CD4-positive, CD25-positive, alpha-beta regulatory T cell (primary cell): ENCODE results near the gene PRDM16. TPM values are rescaled to one million over a fixed set of nuclear protein-coding genes. Genes with fewer than 3 reads are reported as not detected.

Experiments
- ATAC-seq, 2 donors: fragments of 150-1000 bp; cut with Tn5 transposase; one replicate each; pipeline ENCODE4 v1.10.0; 2021; ENCODE audit warnings: low read depth in 2 of 2, moderate number of reproducible peaks in 2 of 2, moderate library complexity in 1 of 2
- DNase-seq, 3 donors: peaks; one replicate each; pipeline versions ENCODE4 v3.0.0 to v3.0.0-alpha.2; 2012 to 2022; ENCODE audit warnings: mixed read lengths in 1 of 3
- H3K27ac ChIP-seq: one replicate; pipeline ENCODE4 v1.7.0; 2013; ENCODE audit warnings: mild to moderate bottlenecking, low read length; ENCODE audit not compliant: insufficient read depth, poor library complexity, severe bottlenecking
- H3K27me3 ChIP-seq: one replicate; pipeline ENCODE4 v1.7.0; 2013; ENCODE audit warnings: low read length; ENCODE audit not compliant: control insufficient read depth, insufficient read depth
- H3K36me3 ChIP-seq: one replicate; pipeline ENCODE4 v1.7.0; 2013; ENCODE audit warnings: mild to moderate bottlenecking, low read length, moderate library complexity; ENCODE audit not compliant: control insufficient read depth, insufficient read depth
- H3K4me1 ChIP-seq: 2 replicates; pipeline ENCODE4 v1.7.0; 2013; ENCODE audit warnings: mild to moderate bottlenecking, low read length; ENCODE audit not compliant: insufficient read depth, control insufficient read depth, poor library complexity, severe bottlenecking
- H3K4me3 ChIP-seq: one replicate; pipeline ENCODE4 v1.7.0; 2013; ENCODE audit warnings: low read depth, mild to moderate bottlenecking, low read length, moderate library complexity
- H3K9me3 ChIP-seq, 2 experiments: 1 replicate in 1 of 2; 2 replicates in 1 of 2; pipeline ENCODE4 v1.7.0; 2013; ENCODE audit warnings: low read length in 2 of 2, mild to moderate bottlenecking in 1 of 2, moderate library complexity in 1 of 2; ENCODE audit not compliant: control insufficient read depth in 2 of 2
- H3K27ac Mint-ChIP-seq, 3 donors: one replicate each; pipeline ENCODE4 v1.8.0; 2020 to 2022; ENCODE audit warnings: mild to moderate bottlenecking in 3 of 3, mixed read lengths in 3 of 3, moderate library complexity in 2 of 3
- H3K27me3 Mint-ChIP-seq: one replicate; pipeline ENCODE4 v1.8.0; 2022; ENCODE audit warnings: mild to moderate bottlenecking, mixed read lengths
- H3K36me3 Mint-ChIP-seq: one replicate; pipeline ENCODE4 v1.8.0; 2020; ENCODE audit warnings: mixed read lengths
- H3K4me1 Mint-ChIP-seq, 4 donors: one replicate each; pipeline ENCODE4 v1.8.0; 2020 to 2022; ENCODE audit warnings: mixed read lengths in 4 of 4, mild to moderate bottlenecking in 1 of 4
- H3K4me3 Mint-ChIP-seq, 4 donors: one replicate each; pipeline ENCODE4 v1.8.0; 2020 to 2022; ENCODE audit warnings: mild to moderate bottlenecking in 4 of 4, mixed read lengths in 4 of 4, moderate library complexity in 3 of 4
- H3K9me3 Mint-ChIP-seq, 7 donors: one replicate each; pipeline ENCODE4 v1.8.0; 2020 to 2022; ENCODE audit warnings: mixed read lengths in 7 of 7, mild to moderate bottlenecking in 3 of 7, moderate library complexity in 2 of 7
- polyA plus RNA-seq, 4 donors: library from polyadenylated mRNA; unstranded; fragments of 300-500 nt; fragmentation: Illumina TruSeq; gene quantifications; one replicate each; pipeline ENCODE4 v1.2.3, GENCODE V29; 2021
- total RNA-seq: library from RNA; stranded (reverse); gene quantifications from one replicate; pipeline ENCODE4 v1.2.3, GENCODE V29; 2022

The PRDM16 gene
- total and polyA plus RNA-seq, 5 donors from 2014 or later, result 0.27 TPM; not detected in 4

DNA sequence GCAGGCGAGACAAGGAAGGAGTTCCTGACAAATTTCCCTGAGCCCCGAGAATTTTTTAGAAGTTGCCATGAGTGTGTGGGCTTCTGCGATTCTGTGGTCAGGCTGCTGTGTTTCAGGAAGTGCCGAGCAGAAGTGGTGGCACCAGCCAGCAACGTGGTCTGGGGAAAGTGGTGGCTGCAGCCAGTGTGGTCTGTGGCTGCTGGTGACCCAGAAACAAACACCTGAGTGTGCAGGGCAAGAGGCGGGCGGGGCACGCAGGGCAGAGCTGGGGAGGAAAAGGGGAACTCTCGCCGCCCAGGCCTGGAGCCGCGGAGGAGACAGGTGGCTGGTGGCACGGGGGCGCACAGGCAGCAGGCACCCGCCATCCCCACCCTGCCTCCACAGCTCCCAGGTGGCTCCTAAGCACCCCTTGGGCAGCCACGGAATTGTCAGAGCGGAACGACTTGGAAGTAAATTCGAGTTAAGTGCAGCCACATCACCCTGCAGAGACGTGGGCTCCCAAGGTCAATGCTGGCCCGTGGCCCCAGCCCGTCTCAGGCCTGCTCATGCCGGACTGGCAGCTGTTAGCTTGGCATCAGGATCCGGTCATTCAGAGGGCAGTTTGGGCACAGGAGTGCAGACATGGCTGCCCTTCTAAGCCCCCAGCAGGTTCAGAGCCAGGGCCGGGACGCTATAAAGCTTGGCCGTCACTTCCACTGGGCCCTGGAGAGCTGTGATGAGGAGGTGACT is 25.1 kb downstream of the PRDM16 start:
- Histone ChIP-seq H3K9me3 (no peaks in the 10 kb centered on the region), H3K36me3 (no peaks in the 10 kb centered on the region), H3K27me3 (no peaks in the 10 kb centered on the region), H3K4me1 (no peaks in the 10 kb centered on the region), H3K27ac (no peak overlapping the region), H3K4me3 (no peak overlapping the region)
- H3K4me1 Mint-ChIP-seq, result no peaks in the 10 kb centered on the region
- no peaks in the 10 kb centered on the region for H3K9me3 Mint-ChIP-seq
- ATAC-seq (no peak), DNase-seq (no peak)
- no peak overlapping the region for H3K27ac Mint-ChIP-seq
- no peaks in the 10 kb centered on the region for H3K27me3 Mint-ChIP-seq
- no peaks in the 10 kb centered on the region for H3K36me3 Mint-ChIP-seq
- H3K4me3 Mint-ChIP-seq, result no peak overlapping the region

DNA sequence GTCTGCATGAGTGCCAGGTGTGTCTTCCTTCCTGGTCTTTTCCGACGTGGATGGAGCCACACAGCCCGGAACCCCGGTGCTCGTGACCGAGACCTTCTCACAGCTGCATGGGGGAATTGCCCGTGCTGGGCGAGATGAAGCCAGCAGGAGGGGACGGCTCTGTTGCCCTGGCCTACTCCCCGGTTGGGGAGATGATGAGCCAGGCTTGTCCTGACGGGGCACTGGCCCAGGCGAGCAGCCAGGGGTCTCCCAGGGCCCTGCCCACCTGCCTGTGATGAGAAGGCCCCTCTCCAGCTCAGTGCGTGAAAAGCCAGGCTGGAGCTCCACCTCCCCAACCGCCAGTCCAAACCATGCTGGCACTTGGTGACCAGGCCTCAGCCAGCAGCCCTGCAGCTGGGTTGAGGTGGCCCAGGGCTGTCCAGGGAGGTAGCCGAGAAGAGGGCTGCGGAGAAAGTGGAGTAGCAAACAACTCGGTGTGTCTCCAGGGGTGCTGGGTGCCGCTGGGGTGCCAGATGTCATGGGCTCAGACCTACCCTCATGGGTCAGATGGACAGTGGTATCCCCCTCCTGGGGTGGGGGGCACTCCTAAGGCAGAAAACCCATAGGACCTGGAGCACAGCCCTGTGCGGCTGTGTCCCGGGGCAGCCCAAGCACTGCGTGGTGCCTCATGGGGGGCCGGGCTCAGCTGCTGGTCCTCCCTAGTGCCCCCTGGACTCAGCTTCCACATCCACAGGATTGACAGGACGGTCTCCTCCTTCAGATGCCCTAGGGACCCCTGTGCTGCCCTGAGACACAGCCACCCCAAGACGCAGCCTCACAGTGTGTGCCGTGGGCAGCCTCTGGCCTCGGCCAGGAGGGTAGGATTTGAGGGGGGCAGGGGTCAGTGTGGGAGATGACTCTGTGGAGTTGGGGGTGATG is 26.1 kb downstream of the PRDM16 start:
- Mint-ChIP-seq H3K36me3 (no peaks in the 10 kb centered on the region), H3K27ac (no peak overlapping the region), H3K9me3 (no peaks in the 10 kb centered on the region), H3K4me1 (no peaks in the 10 kb centered on the region), H3K27me3 (no peaks in the 10 kb centered on the region), H3K4me3 (no peak overlapping the region)
- H3K27ac ChIP-seq, result no peak overlapping the region
- H3K4me1 ChIP-seq, result no peaks in the 10 kb centered on the region
- H3K4me3 ChIP-seq, result no peak overlapping the region
- no peaks in the 10 kb centered on the region for H3K27me3 ChIP-seq
- H3K9me3 ChIP-seq, result no peaks in the 10 kb centered on the region
- ATAC-seq, result no peak
- no peaks in the 10 kb centered on the region for H3K36me3 ChIP-seq
- DNase-seq, result no peak

DNA sequence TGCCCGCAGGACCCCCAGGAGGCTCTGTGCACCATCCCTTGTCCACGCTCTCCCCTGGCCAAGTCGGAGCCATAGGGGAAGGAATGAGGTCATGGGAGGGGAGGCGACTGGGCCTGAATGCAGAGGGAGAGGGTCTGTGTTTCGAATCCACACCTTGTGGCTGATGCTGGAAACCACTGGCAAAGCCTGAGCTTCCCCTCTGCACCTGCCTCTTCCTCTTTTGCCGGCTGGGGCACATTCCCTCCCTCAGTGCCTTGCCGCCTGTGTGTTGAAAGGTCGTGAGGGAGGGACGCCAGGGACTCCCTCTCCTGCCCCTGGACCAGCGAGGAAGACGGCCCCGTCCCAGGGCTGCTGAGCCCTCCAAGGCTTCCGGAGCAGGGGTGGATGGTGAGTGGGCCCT is 27.3 kb downstream of the PRDM16 start:
- Mint-ChIP-seq H3K27ac (no peak overlapping the region), H3K36me3 (no peaks in the 10 kb centered on the region), H3K27me3 (no peaks in the 10 kb centered on the region), H3K4me1 (no peaks in the 10 kb centered on the region), H3K4me3 (no peak overlapping the region), H3K9me3 (no peaks in the 10 kb centered on the region)
- DNase-seq (no peak), ATAC-seq (no peak)
- Histone ChIP-seq H3K36me3 (no peaks in the 10 kb centered on the region), H3K4me1 (no peaks in the 10 kb centered on the region), H3K27ac (no peak overlapping the region), H3K27me3 (no peaks in the 10 kb centered on the region), H3K9me3 (no peaks in the 10 kb centered on the region), H3K4me3 (no peak overlapping the region)

DNA sequence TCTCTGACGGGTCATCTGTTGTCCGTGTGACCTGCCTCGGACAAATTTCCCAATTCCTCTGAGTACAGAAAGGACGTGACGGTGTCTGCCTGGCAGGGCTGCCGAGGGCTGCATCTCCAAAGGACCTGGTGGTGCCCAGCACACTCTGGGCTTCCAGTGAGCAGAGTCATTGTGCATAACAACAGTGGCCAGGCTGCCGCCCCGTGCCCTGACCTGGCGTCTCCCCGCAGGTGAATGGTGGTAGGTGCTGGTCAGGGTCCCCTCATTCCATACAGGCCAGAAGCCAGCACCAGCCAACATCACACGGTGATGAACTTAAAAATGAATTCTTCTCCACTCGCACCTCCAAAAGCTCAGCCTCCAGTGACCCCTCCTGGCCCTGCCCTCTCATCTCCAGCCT is 28.2 kb downstream of the PRDM16 start:
- Histone ChIP-seq H3K4me3 (no peak overlapping the region), H3K36me3 (no peaks in the 10 kb centered on the region), H3K9me3 (no peaks in the 10 kb centered on the region), H3K4me1 (no peaks in the 10 kb centered on the region), H3K27ac (no peak overlapping the region), H3K27me3 (no peaks in the 10 kb centered on the region)
- Mint-ChIP-seq H3K27me3 (no peaks in the 10 kb centered on the region), H3K4me1 (no peaks in the 10 kb centered on the region), H3K36me3 (no peaks in the 10 kb centered on the region), H3K27ac (no peak overlapping the region), H3K4me3 (no peak overlapping the region), H3K9me3 (no peaks in the 10 kb centered on the region)
- DNase-seq (no peak), ATAC-seq (no peak)

DNA sequence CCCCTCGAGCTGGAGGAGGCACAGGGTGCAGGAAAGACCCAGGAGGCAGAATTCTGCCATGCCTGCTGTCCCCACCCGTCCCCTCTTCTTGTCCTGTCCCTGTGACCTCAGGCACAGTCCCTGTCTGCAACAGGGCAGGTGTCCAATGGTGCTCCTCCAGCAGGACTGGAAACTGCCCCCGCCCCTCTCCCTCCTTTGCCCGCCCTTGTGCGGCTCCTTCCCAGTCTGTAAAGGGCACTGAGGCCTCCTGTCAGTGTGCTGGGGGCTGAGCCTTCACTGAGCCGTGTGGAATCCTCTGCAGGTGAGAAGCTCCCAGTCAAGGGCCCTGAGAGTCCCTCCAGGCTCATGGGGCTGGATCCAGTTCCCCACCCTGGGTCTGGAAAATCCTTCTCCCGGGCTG is 28.9 kb downstream of the PRDM16 start:
- DNase-seq (no peak), ATAC-seq (no peak)
- no peaks in the 10 kb centered on the region for H3K36me3 Mint-ChIP-seq
- no peak overlapping the region for H3K27ac ChIP-seq
- H3K9me3 Mint-ChIP-seq, result no peaks in the 10 kb centered on the region
- H3K4me1 ChIP-seq, result no peaks in the 10 kb centered on the region
- no peaks in the 10 kb centered on the region for H3K4me1 Mint-ChIP-seq
- no peaks in the 10 kb centered on the region for H3K9me3 ChIP-seq
- H3K27me3 Mint-ChIP-seq, result no peaks in the 10 kb centered on the region
- H3K27me3 ChIP-seq, result no peaks in the 10 kb centered on the region
- H3K4me3 ChIP-seq, result no peak overlapping the region
- H3K4me3 Mint-ChIP-seq, result no peak overlapping the region
- H3K36me3 ChIP-seq, result no peaks in the 10 kb centered on the region
- H3K27ac Mint-ChIP-seq, result no peak overlapping the region

DNA sequence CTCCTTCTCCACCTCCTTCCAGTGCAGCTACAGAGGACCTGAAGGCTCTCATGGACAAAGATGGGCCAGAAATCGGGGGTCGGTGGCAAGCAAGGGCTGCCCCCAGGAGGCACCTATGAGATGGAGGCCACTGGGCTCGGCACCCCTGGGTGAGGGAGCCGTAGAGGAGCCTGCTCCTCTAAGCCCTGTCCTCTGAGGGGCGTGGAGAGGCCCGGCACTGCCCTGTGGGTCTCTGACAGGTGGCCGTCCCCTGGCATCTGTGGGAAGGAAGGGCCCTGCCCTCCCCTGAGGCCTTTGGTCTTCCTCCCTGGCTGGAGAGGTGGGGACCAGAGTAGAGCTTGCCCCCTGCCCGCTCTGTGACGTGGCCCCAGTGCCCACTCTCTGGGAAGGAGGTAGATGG is 30.9 kb downstream of the PRDM16 start:
- Mint-ChIP-seq H3K36me3 (no peaks in the 10 kb centered on the region), H3K4me3 (no peak overlapping the region), H3K27me3 (no peaks in the 10 kb centered on the region), H3K9me3 (no peaks in the 10 kb centered on the region), H3K4me1 (no peaks in the 10 kb centered on the region), H3K27ac (no peak overlapping the region)
- Histone ChIP-seq H3K27me3 (no peaks in the 10 kb centered on the region), H3K9me3 (no peaks in the 10 kb centered on the region), H3K27ac (no peak overlapping the region), H3K4me1 (no peaks in the 10 kb centered on the region), H3K36me3 (no peaks in the 10 kb centered on the region), H3K4me3 (no peak overlapping the region)
- DNase-seq (no peak), ATAC-seq (no peak)

DNA sequence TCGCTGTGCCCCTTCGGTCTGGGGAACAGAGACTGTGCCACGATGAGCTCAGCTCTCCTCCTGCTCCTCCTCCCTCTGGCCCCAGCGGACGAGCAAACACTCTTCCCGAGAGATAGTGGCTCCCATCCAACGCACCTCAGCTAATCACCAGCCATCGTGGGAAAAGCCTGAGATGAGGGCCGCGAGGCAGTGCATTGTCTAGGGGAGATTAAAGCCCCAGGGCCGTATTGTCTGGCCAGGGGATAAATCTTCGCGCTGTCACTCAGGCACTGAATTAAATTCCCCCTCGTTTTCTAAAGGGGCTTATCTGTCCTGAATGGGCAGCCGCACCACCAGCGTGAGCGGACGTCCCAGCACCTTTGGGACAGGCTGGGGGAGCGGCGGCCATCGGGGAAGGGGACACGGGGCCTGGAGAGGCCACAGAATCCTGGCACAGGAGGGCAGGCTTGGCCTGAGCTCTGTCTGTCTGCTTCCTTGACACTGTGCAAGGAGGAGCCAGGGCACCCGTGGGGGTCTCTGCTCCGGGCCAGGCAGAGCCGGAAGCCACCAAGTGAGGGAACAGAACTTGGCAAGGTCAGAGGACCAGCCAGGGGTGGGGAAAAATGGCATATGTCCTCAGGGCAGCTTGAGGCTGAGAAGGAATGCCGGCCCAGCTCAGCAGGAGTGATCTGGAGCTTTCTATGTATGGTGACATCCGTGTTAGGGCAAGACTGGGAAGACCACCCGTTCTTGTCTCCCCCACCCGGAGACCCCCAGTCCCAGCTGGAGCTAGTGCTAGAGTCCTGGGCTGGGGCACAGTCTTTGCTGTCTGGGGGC is 32.3 kb downstream of the PRDM16 start:
- Histone ChIP-seq H3K36me3 (no peaks in the 10 kb centered on the region), H3K9me3 (no peaks in the 10 kb centered on the region), H3K27ac (no peak overlapping the region), H3K4me3 (no peak overlapping the region), H3K27me3 (no peaks in the 10 kb centered on the region), H3K4me1 (no peaks in the 10 kb centered on the region)
- no peaks in the 10 kb centered on the region for H3K4me1 Mint-ChIP-seq
- ATAC-seq, result no peak
- no peaks in the 10 kb centered on the region for H3K9me3 Mint-ChIP-seq
- DNase-seq, result no peak
- no peak overlapping the region for H3K4me3 Mint-ChIP-seq
- no peaks in the 10 kb centered on the region for H3K27me3 Mint-ChIP-seq
- H3K27ac Mint-ChIP-seq, result no peak overlapping the region
- H3K36me3 Mint-ChIP-seq, result no peaks in the 10 kb centered on the region
